AG04450 (cell line): ENCODE measurements around the gene VWF. TPM values are rescaled to one million over a fixed set of nuclear protein-coding genes. Genes with fewer than 3 reads are reported as not detected.

Source experiments
- CTCF ChIA-PET: fragments of 300-600, 350-600 bp; formaldehyde crosslinking; extraction: SDS; loops from one replicate; lab custom pipeline; 2022; ENCODE audit warnings: antibody characterized with exemption, inconsistent platforms; lab: Charles Lee
- POLR2A ChIA-PET: fragments of 350-600 bp; formaldehyde crosslinking; extraction: SDS; loops from one replicate; lab custom pipeline; 2021; ENCODE audit warnings: antibody characterized with exemption, inconsistent platforms; lab: Yijun Ruan, JAX
- DNase-seq: peaks from one replicate; pipeline ENCODE4 v3.0.0-alpha.2; 2011; ENCODE audit warnings: low read depth, low spot score
- H3K27ac ChIP-seq: one replicate; pipeline ENCODE4 v1.5.1; 2012; ENCODE audit warnings: low read depth, low read length, control low read depth
- H3K27me3 ChIP-seq: one replicate; pipeline ENCODE4 v1.6.0; 2012; ENCODE audit warnings: low read length; ENCODE audit not compliant: control insufficient read depth, insufficient read depth
- H3K4me3 ChIP-seq: 2 replicates; pipeline ENCODE4 v1.5.1; 2011; ENCODE audit warnings: mild to moderate bottlenecking, low read depth, low read length, control low read depth
- H3K9me3 ChIP-seq: 2 replicates; pipeline ENCODE4 v1.5.1; 2012; ENCODE audit warnings: low read length; ENCODE audit not compliant: control insufficient read depth, insufficient read depth
- polyA plus RNA-seq: library from polyadenylated mRNA; depleted of rRNA; stranded (reverse); fragments of >200 nt; gene quantifications from 2 replicates; pipeline ENCODE4 v1.2.3, GENCODE V29; 2011
- TF ChIP-seq, protein P1 (sequence below): IDR thresholded peaks from 2 replicates; pipeline ENCODE4 v1.5.1; 2011; ENCODE audit warnings: low read depth, low read length, control low read depth, inconsistent platforms

Gene VWF
- polyA plus RNA-seq, 1 experiment = 0.35 TPM

DNA sequence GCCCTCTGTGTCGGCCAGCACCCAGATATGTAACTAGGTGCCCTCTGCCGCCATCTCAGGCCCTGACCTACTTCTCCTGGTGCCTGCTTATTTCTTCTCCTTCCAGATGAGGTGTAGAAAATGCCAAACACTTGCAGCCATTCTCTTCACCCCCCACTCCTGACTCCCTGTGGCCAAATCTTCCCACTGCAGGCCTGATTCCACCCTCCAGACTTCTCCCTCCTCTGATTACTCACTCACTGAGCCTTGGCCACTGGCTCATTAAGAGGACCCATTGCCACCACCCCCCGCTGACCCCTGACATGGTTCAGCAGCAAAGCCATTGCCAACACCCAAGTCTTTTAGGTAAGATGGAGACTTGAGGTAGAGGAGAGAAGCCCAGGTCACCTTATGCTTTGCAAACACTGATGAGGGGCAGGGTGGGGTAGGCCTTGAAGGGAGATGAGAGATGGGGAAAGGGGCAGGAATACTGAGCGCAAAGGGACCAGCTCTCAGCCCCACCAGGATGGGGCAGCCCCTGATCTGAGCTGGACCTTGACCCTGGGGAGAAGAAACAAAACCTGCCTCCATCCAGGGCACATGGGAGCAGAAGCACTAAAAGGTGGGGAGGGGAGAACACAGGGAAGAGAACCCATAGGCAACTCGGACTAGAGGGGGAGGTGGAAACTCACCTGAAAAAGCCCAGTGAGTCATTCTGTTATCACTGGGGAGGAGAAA is 154.3 kb downstream of the VWF start:
- ChIA-PET CTCF (interaction anchor here (1.2 kb wide), 1 partner anchor 18 kb away, joined by 4 read pairs; no protein-coding TSS in a partner anchor), POLR2A (no interaction called here)
- H3K4me3 ChIP-seq = no peak overlapping the region
- DNase-seq = no peak
- peaks cover 34% of the 10 kb centered on the region for H3K27me3 ChIP-seq
- TF ChIP-seq, protein P1, sequence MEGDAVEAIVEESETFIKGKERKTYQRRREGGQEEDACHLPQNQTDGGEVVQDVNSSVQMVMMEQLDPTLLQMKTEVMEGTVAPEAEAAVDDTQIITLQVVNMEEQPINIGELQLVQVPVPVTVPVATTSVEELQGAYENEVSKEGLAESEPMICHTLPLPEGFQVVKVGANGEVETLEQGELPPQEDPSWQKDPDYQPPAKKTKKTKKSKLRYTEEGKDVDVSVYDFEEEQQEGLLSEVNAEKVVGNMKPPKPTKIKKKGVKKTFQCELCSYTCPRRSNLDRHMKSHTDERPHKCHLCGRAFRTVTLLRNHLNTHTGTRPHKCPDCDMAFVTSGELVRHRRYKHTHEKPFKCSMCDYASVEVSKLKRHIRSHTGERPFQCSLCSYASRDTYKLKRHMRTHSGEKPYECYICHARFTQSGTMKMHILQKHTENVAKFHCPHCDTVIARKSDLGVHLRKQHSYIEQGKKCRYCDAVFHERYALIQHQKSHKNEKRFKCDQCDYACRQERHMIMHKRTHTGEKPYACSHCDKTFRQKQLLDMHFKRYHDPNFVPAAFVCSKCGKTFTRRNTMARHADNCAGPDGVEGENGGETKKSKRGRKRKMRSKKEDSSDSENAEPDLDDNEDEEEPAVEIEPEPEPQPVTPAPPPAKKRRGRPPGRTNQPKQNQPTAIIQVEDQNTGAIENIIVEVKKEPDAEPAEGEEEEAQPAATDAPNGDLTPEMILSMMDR = no peak
- no peak overlapping the region for H3K27ac ChIP-seq
- H3K9me3 ChIP-seq = no peaks in the 10 kb centered on the region

DNA sequence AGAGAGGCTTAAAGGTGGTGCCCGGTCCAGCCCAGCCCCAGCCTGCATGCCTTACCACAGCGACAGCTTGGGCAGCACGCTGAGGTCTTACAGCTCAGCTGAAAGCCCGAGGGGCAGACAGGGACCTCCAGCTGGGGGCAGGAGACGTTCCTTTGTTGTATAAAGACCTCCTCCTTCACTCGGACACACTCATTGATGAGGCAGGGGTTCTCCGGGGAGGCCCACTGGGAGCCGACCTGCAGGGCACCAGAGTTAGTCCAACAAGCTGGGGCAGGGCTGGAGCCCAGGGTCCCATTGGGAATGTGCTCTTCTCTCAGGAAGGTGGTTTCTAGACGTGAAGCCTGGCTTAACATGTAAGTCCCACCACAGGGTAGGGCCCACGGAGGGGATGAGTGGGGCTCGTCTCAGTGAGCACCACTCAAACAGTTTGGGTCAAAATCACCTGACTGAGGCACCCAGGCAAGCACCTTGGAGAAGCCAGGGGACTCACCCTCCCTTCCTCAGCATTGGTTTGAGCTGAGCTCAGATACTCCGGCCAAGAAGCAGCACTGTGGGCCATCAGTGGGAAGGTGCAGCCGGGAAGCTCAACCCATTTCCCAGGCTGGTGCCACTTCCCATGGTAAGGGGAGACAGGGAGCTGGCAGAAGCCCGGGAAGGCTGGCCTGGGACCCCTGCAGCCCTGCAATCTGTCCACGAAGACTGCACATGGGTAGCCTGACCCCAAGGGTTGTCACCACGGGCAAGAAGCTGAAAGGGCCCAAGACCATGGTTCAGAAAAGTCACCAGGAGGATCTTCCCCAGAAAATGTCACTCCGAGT is 155.1 kb downstream of the VWF start:
- CTCF ChIA-PET = interaction anchor here (0.5 to 1.2 kb wide), 2 partner anchors 13 to 19 kb away, joined by 3 to 4 read pairs; no protein-coding TSS in a partner anchor
- Histone ChIP-seq H3K27ac (no peak overlapping the region), H3K9me3 (no peaks in the 10 kb centered on the region), H3K27me3 (peaks cover 34% of the 10 kb centered on the region), H3K4me3 (no peak overlapping the region)
- DNase-seq = no peak
- POLR2A ChIA-PET = no interaction called here
- TF ChIP-seq, protein P1 = no peak

DNA sequence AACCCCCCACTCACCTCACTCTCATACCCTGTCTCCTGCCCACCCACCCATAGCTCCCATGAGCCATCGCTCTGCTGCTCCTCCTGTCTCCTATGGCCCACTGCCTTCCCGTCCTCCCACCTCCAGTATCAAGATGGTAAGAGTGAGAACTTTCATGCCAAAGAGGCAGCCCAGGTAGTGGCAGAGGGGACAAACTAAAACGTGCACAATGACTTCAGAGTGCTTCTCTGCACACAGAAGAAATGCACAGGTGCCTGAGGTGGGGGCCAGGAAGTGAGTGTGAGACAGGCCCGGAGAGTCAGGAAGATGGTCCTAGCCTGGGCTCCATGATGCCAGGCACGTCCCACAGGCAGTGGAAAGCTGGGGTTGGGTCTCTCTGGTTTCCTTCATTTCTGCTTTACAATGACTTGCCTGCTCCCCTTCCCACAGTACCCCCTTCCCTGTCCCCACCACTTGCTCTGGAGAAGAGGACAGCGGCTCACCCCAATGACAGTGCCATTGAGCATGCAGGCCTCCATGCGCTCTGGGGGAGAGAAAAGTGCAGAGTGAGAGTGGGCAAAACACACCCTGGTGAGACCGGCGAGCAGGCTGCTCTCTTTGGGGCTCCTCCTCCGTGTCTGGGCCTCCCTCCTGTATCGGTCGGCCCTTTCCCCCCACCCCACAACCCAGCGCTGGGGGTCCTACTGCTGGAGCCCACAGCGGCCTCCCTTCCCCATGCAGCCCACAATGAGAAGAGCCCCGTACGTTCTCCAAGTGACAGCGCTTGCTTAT is 156.6 kb downstream of the VWF start:
- DNase-seq = no peak
- no peak overlapping the region for H3K4me3 ChIP-seq
- TF ChIP-seq, protein P1 = no peak
- CTCF ChIA-PET = interaction anchor here (0.6 to 1.1 kb wide), 3 partner anchors 9 to 539 kb away, joined by 3 to 4 read pairs (median 3); no protein-coding TSS in a partner anchor
- peaks cover 25% of the 10 kb centered on the region for H3K27me3 ChIP-seq
- POLR2A ChIA-PET = no interaction called here
- H3K9me3 ChIP-seq = no peaks in the 10 kb centered on the region
- no peak overlapping the region for H3K27ac ChIP-seq

DNA sequence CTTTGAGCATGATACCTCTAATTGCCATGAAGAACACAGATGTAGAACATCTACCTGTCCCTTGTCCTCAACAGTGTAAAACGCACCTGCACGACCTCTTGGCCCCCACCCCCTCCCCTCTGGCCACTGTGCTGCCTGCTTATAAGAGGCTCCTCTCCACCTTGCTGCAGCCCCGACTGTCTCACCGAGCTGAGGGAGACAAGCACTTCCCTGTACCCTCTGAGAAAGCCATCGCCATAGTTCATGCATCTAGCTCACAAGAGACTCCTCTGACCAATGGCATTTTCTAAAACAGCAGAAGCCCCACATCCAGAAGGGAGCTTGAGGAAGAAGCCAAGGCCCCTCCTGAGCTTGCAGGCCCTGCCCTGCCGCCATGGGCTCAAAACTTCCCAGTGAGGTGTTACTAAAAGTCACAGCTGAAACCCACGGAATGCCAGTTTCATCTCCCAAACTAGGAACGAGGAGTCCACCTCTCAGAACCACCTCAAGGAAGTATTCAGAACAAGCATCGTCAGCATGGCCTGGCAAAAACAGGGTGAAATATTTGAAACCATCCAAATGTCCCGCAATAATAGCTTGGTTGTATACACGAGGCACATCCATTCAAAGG is 157.9 kb downstream of the VWF start:
- TF ChIP-seq, protein P1 = no peak
- H3K27me3 ChIP-seq = peaks cover 17% of the 10 kb centered on the region
- no peak for DNase-seq
- no peak overlapping the region for H3K4me3 ChIP-seq
- no peaks in the 10 kb centered on the region for H3K9me3 ChIP-seq
- CTCF ChIA-PET = interaction anchor here (0.6 to 1.8 kb wide), 8 partner anchors 22 to 539 kb away, joined by 3 to 16 read pairs (median 4); partner anchors contain the start of gene ANO2
- H3K27ac ChIP-seq = no peak overlapping the region
- POLR2A ChIA-PET = no interaction called here
